ENCODE data around the gene LPCAT3.
"Not testable (repeated sequence)": the region's sequence is repeated elsewhere in the genome, so short reads cannot be mapped to it uniquely, and the experiment has no call there.

DNA sequence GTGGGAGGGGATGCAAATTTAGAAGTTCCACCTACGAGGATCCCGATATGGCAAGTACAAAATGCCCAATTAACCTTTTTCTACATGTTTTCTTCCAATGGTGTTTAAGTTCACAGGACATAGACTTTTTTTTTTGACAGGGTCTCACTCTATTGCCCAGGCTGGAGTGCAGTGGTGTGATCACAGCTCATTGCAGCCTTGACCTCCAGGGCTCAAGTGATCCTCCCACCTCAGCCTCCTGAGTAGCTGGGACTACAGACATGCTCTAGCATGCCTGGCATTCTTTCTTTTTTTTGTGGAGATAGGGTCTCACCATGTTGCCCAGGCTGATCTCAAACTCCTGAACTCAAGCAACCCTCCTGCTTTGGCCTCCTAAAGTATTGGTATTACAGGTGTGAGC is 37.5 kb upstream of the LPCAT3 start:
- TF ChIP-seq JUND (IDR thresholded peaks at IDR 0.05); CTCF (IDR thresholded peaks at IDR 0.05 in 2 of 3, conservative IDR thresholded peaks at IDR 0.05 in 1 of 3; ENCODE audit: borderline replicate concordance in 1 of 3, insufficient read depth in 1 of 3, low read depth in 2 of 3, low read length in 2 of 3); EZH2 (IDR thresholded peaks at IDR 0.05); ZNF274 (IDR thresholded peaks at IDR 0.05; ENCODE audit: low read depth, low read length); REST (IDR thresholded peaks at IDR 0.05; ENCODE audit: low read depth); YY1 (IDR thresholded peaks at IDR 0.05; ENCODE audit: extremely low read depth, insufficient replicate concordance, low read depth, low read length); POLR2AphosphoS5 (IDR thresholded peaks at IDR 0.05; ENCODE audit: low read depth, low read length): not testable (repeated sequence)
- TF ChIP-seq, protein P1, sequence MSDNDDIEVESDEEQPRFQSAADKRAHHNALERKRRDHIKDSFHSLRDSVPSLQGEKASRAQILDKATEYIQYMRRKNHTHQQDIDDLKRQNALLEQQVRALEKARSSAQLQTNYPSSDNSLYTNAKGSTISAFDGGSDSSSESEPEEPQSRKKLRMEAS (IDR thresholded peaks at IDR 0.05), result not testable (repeated sequence)

Measured in HCT116 (cell line).